Measurements from ENCODE around the gene KRT33B. TPM values are rescaled to one million over a fixed set of nuclear protein-coding genes. Genes with fewer than 3 reads are reported as not detected.

Gene KRT33B
- total and polyA plus RNA-seq, 4 donors: not detected

GRCh38 chr17:41326173-41327145, 43.2 kb downstream of the KRT33B start:
- H3K27me3 ChIP-seq (ENCODE audit: control insufficient read depth in 3 of 3, insufficient read depth in 3 of 3, low read length in 2 of 3): no peaks in the 10 kb centered on the region
- no peaks in the 10 kb centered on the region for H3K9me3 ChIP-seq (ENCODE audit: control insufficient read depth in 4 of 4, insufficient read depth in 3 of 4, low read length in 3 of 4)
- no peak overlapping the region for H3K9ac ChIP-seq (ENCODE audit: insufficient read depth in 1 of 2, low read length in 2 of 2)
- H3K36me3 ChIP-seq (ENCODE audit: control insufficient read depth in 4 of 4, insufficient read depth in 4 of 4, low read length in 4 of 4): no peaks in the 10 kb centered on the region
- no peak overlapping the region for H3K27ac ChIP-seq (ENCODE audit: low read depth in 1 of 2, low read length in 1 of 2)
- DNase-seq (no peak), ATAC-seq (ENCODE audit: insufficient read depth, low FRiP score) (no peak)
- 64 to 80% methylated on average over 18 of the region's 18 CpGs for WGBS, 2 donors
- no peak overlapping the region for H3K4me3 ChIP-seq
- peaks cover 0 to 15% (median 0%) of the 10 kb centered on the region in 5 donors for H3K4me1 ChIP-seq (ENCODE audit: control insufficient read depth in 5 of 5, insufficient read depth in 5 of 5, low read length in 5 of 5)
- TF ChIP-seq CTCF (IDR thresholded peaks at IDR 0.05; ENCODE audit: control extremely low read depth, extremely low read depth): no peak

DNA sequence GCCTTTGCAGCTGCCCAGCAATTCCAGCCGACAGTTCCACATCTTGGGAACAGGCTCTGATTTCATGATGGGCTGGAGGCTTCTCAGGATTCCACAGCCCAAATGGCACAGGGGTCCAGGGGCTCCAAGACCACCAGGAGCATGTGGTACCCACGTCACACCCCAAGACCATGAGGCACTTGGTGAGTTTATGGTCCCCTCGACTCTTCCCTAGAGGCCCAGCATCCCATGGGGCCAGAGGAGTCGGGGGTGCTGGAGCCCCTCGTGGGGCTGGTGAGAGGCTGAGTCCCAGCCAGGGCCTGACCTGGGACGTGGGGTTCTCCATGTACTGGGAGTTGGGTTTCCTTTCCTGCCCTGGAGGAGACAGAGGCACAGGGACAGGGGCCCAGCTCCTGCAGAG, 44.0 kb downstream of the KRT33B start:
- Histone ChIP-seq H3K27ac (ENCODE audit: low read depth in 1 of 2, low read length in 1 of 2) (no peak overlapping the region), H3K9ac (ENCODE audit: insufficient read depth in 1 of 2, low read length in 2 of 2) (no peak overlapping the region), H3K27me3 (ENCODE audit: control insufficient read depth in 3 of 3, insufficient read depth in 3 of 3, low read length in 2 of 3) (no peaks in the 10 kb centered on the region), H3K4me1 (ENCODE audit: control insufficient read depth in 5 of 5, insufficient read depth in 5 of 5, low read length in 5 of 5) (peaks cover 0 to 15% (median 0%) of the 10 kb centered on the region in 5 donors), H3K4me3 (no peak overlapping the region), H3K9me3 (ENCODE audit: control insufficient read depth in 4 of 4, insufficient read depth in 3 of 4, low read length in 3 of 4) (peaks cover 0 to 2% (median 0%) of the 10 kb centered on the region in 4 donors), H3K36me3 (ENCODE audit: control insufficient read depth in 4 of 4, insufficient read depth in 4 of 4, low read length in 4 of 4) (no peaks in the 10 kb centered on the region)
- no peak for ATAC-seq (ENCODE audit: insufficient read depth, low FRiP score)
- 87 to 91% methylated on average over 6 of the region's 6 CpGs for WGBS, 2 donors
- DNase-seq: no peak
- no peak for TF ChIP-seq CTCF (IDR thresholded peaks at IDR 0.05; ENCODE audit: control extremely low read depth, extremely low read depth)

DNA sequence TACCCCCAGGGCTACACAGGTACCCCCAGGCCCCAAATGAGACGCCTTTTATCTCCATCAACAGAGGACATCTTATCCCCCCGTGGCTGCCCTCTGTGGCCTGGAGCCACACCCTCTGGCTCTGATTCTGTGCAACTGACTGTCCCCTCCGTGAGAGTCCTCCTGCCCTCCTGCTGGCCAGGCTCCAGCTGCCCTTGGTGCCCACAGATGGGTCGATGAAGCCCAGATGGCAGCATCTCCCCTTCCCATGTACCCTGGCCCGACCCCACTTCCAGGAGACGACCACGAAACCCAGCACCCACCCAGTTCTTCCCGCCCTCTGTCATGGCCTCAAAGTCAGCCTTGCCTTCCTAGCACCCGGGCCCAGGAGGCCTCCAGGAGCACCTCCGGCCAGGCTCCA, 44.5 kb downstream of the KRT33B start:
- no peak overlapping the region for H3K27ac ChIP-seq (ENCODE audit: low read depth in 1 of 2, low read length in 1 of 2)
- DNase-seq (no peak), ATAC-seq (ENCODE audit: insufficient read depth, low FRiP score) (no peak)
- peaks cover 0 to 15% (median 0%) of the 10 kb centered on the region in 5 donors for H3K4me1 ChIP-seq (ENCODE audit: control insufficient read depth in 5 of 5, insufficient read depth in 5 of 5, low read length in 5 of 5)
- H3K36me3 ChIP-seq (ENCODE audit: control insufficient read depth in 4 of 4, insufficient read depth in 4 of 4, low read length in 4 of 4): no peaks in the 10 kb centered on the region
- no peak overlapping the region for H3K4me3 ChIP-seq
- 83 to 92% methylated on average over 10 of the region's 10 CpGs for WGBS, 2 donors
- no peaks in the 10 kb centered on the region for H3K27me3 ChIP-seq (ENCODE audit: control insufficient read depth in 3 of 3, insufficient read depth in 3 of 3, low read length in 2 of 3)
- H3K9ac ChIP-seq (ENCODE audit: insufficient read depth in 1 of 2, low read length in 2 of 2): no peak overlapping the region
- no peak for TF ChIP-seq CTCF (IDR thresholded peaks at IDR 0.05; ENCODE audit: control extremely low read depth, extremely low read depth)
- H3K9me3 ChIP-seq (ENCODE audit: control insufficient read depth in 4 of 4, insufficient read depth in 3 of 4, low read length in 3 of 4): peaks cover 0 to 4% (median 0%) of the 10 kb centered on the region in 4 donors

All from lung (tissue), 12 donors.